GM12864 (cell line): Measurements from ENCODE around the gene SLAMF7.
A peak's percentile ranks its signal among the peaks of the same experiment; 100 is the strongest.
"Not testable (repeated sequence)": the region's sequence is repeated elsewhere in the genome, so short reads cannot be mapped to it uniquely, and the experiment has no call there.

Experiments used
- DNase-seq: peaks from one replicate; pipeline ENCODE4 v3.0.0-alpha.2; 2011; ENCODE audit warnings: low read depth
- H3K4me3 ChIP-seq: 2 replicates; pipeline ENCODE4 v1.5.1; 2011; ENCODE audit warnings: mild to moderate bottlenecking, low read depth, low read length, control low read depth
- CTCF ChIP-seq: IDR thresholded peaks from 2 replicates; pipeline ENCODE4 v1.5.1; 2011; ENCODE audit warnings: low read depth, mild to moderate bottlenecking, moderate library complexity, low read length, control low read depth, inconsistent platforms; ENCODE audit errors: missing control alignments

The SLAMF7 gene

GRCh38 chr1:160711602-160712311 is 27.3 kb upstream of the SLAMF7 start, which contains the start of gene CD48:
Gene CD48, minus strand, starts transcription at chr1:160711822. Its CDS starts 59 bp downstream, at chr1:160711763.
- peak within 1 kb of the TSS; percentile 97 for H3K4me3 ChIP-seq
- peak; percentile 81 for DNase-seq
- no peak for TF ChIP-seq CTCF

GRCh38 chr1:160712525-160713080 is 26.4 kb upstream of the SLAMF7 start:
- H3K4me3 ChIP-seq = peak overlapping the region; percentile 97; the same call in 1 of the 2 replicates
- DNase-seq = peak; percentile 82

- TF ChIP-seq CTCF = no peak
- H3K4me3 ChIP-seq = no peak overlapping the region
- no peak for DNase-seq
These were observed 25.9 kb upstream of the SLAMF7 start for GRCh38 chr1:160713161-160713560.

- DNase-seq, H3K4me3 ChIP-seq: not testable (repeated sequence)
These were observed 24.9 kb upstream of the SLAMF7 start for GRCh38 chr1:160714034-160714648.

- no peak for TF ChIP-seq CTCF
- H3K4me3 ChIP-seq = no peak overlapping the region
- DNase-seq = no peak
These were observed 23.0 kb upstream of the SLAMF7 start for GRCh38 chr1:160716013-160716412.

- no peak for TF ChIP-seq CTCF
- DNase-seq = no peak
- H3K4me3 ChIP-seq = no peak overlapping the region
These were observed 21.7 kb upstream of the SLAMF7 start for GRCh38 chr1:160717306-160717705.

- no peak overlapping the region for H3K4me3 ChIP-seq
These were observed 20.8 kb upstream of the SLAMF7 start for GRCh38 chr1:160718210-160718609.

More at GRCh38 chr1:160718210-160718609, 20.8 kb upstream of the SLAMF7 start:
- no peak for TF ChIP-seq CTCF
- DNase-seq = no peak
